Kidney (tissue), 14 donors: ENCODE measurements around the gene SMTNL2. TPM values are rescaled to one million over a fixed set of nuclear protein-coding genes. Genes with fewer than 3 reads are reported as not detected.

Experiments
- DNase-seq, 5 donors: peaks; one replicate each; pipeline ENCODE4 v3.0.0-alpha.2; 2013 to 2020
- FAIRE-seq: peaks from 2 replicates; lab custom pipeline; 2012; peaks lifted over from hg19 to GRCh38; lab: Jason Lieb, UNC
- H3K27ac ChIP-seq, 2 donors: one replicate each; pipeline ENCODE4 v1.7.0; 2013; ENCODE audit warnings: low read depth in 2 of 2, low read length in 2 of 2, inconsistent platforms in 1 of 2
- H3K27me3 ChIP-seq: one replicate; pipeline ENCODE4 v1.7.1; 2013; ENCODE audit warnings: low read length, inconsistent platforms; ENCODE audit not compliant: control insufficient read depth, insufficient read depth
- H3K36me3 ChIP-seq, 3 donors: one replicate each; pipeline versions ENCODE4 v1.7.0 to v1.7.1; 2013; ENCODE audit warnings: low read length in 3 of 3, control low read depth in 1 of 3, inconsistent platforms in 1 of 3; ENCODE audit not compliant: insufficient read depth in 3 of 3, control insufficient read depth in 2 of 3
- H3K4me1 ChIP-seq, 3 donors: one replicate each; pipeline versions ENCODE4 v1.7.0 to v1.7.1; 2013; ENCODE audit warnings: low read length in 3 of 3, inconsistent platforms in 1 of 3, low read depth in 1 of 3; ENCODE audit not compliant: control insufficient read depth in 2 of 3, insufficient read depth in 2 of 3
- H3K4me3 ChIP-seq, 3 donors: one replicate each; pipeline versions ENCODE4 v1.7.0 to v1.8.1; 2013; ENCODE audit warnings: low read length in 3 of 3, control low read depth in 1 of 3, inconsistent platforms in 1 of 3
- H3K9ac ChIP-seq, 3 donors: one replicate each; pipeline versions ENCODE4 v1.7.0 to v1.7.1; 2013; ENCODE audit warnings: low read length in 3 of 3, control low read depth in 1 of 3, inconsistent platforms in 1 of 3
- H3K9me3 ChIP-seq, 3 donors: one replicate each; pipeline versions ENCODE4 v1.7.0 to v1.7.1; 2013; ENCODE audit warnings: low read length in 3 of 3, control low read depth in 1 of 3, inconsistent platforms in 1 of 3; ENCODE audit not compliant: control insufficient read depth in 2 of 3, insufficient read depth in 1 of 3
- CTCF ChIP-seq: IDR thresholded peaks from 3 replicates; pipeline ENCODE4 v1.5.1; 2012; ENCODE audit warnings: mild to moderate bottlenecking, moderate library complexity, borderline replicate concordance; ENCODE audit not compliant: insufficient read depth; ENCODE audit errors: extremely low read depth
- intact Hi-C: fragments of 100-400 bp; cut with DNase I; formaldehyde crosslinking; loops from one replicate; pipeline ENCODE4 v1.11.1; 2022
- polyA plus RNA-seq: library from polyadenylated mRNA; stranded (reverse); fragments of 350-450 nt; fragmentation: Illumina TruSeq; extraction: RNeasy Lipid Tissue Mini Kit (QIAGEN cat#74804); gene quantifications from one replicate; pipeline ENCODE4 v1.2.3, GENCODE V29; 2014; ENCODE audit warnings: low read depth, low replicate concordance; ENCODE audit not compliant: insufficient read depth
- total RNA-seq: library from RNA; stranded (reverse); fragmentation: NEBNext Ultra II Directional; extraction: Animal tissue kit (Norgen Biotek cat#: 25700); gene quantifications from one replicate; pipeline ENCODE4 v1.2.1, GENCODE V29; 2021
- donor health status: control.
- donor health status: control.
- donor health status: control.
- donor health status: control.
- donor health status: control.
- donor health status: DM: yes; HTN: yes; CAD: no.
- donor health status: Normal renal cell carcinoma (clear cell type).

SMTNL2 gene
- total and polyA plus RNA-seq, 2 donors from 2014 or later: 25.6 to 58.1 TPM

GRCh38 chr17:4625181-4625617 lies 40.9 kb downstream of the SMTNL2 start:
- Histone ChIP-seq H3K36me3 (no peaks in the 10 kb centered on the region), H3K27me3 (no peaks in the 10 kb centered on the region), H3K9me3 (no peaks in the 10 kb centered on the region), H3K27ac (no peak overlapping the region), H3K9ac (no peak overlapping the region), H3K4me3 (no peak overlapping the region), H3K4me1 (no peaks in the 10 kb centered on the region)
- FAIRE-seq: no peak
- TF ChIP-seq CTCF: no peak
- peak in 3 of 5 donors; percentile 76 to 92 (median 87) for DNase-seq
- intact Hi-C loops: loop anchor here (10.0 kb wide), 1 partner anchor 60 kb away; the partner anchor contains the start of gene GGT6

GRCh38 chr17:4626734-4627256 lies 42.5 kb downstream of the SMTNL2 start:
- TF ChIP-seq CTCF: no peak
- H3K27ac ChIP-seq: no peak overlapping the region
- H3K36me3 ChIP-seq: no peaks in the 10 kb centered on the region
- DNase-seq (no peak), FAIRE-seq (no peak)
- no peaks in the 10 kb centered on the region for H3K27me3 ChIP-seq
- intact Hi-C loops: loop anchor here (10.0 kb wide), 1 partner anchor 62 kb away; the partner anchor contains the start of gene GGT6
- no peaks in the 10 kb centered on the region for H3K4me1 ChIP-seq
- H3K9ac ChIP-seq: no peak overlapping the region
- no peak overlapping the region for H3K4me3 ChIP-seq
- H3K9me3 ChIP-seq: no peaks in the 10 kb centered on the region

- DNase-seq (no peak), FAIRE-seq (no peak)
- intact Hi-C loops: no loop called here
- Histone ChIP-seq H3K4me3 (no peak overlapping the region), H3K4me1 (no peaks in the 10 kb centered on the region), H3K27ac (no peak overlapping the region), H3K27me3 (peaks cover 4% of the 10 kb centered on the region), H3K36me3 (no peaks in the 10 kb centered on the region), H3K9ac (no peak overlapping the region), H3K9me3 (no peaks in the 10 kb centered on the region)
- TF ChIP-seq CTCF: no peak
Observed at GRCh38 chr17:4631431-4631830, 47.1 kb downstream of the SMTNL2 start.
